H9 (cell line): Measurements from ENCODE around the gene KIF26B. TPM values are rescaled to one million over a fixed set of nuclear protein-coding genes. Genes with fewer than 3 reads are reported as not detected.

Experiments
- DNase-seq: peaks from one replicate; pipeline ENCODE4 v3.0.0-alpha.2; 2017
- H2AFZ ChIP-seq: one replicate; pipeline ENCODE4 v1.6.1; 2013; ENCODE audit warnings: mild to moderate bottlenecking, low read length, control low read depth, moderate library complexity
- H2AK5ac ChIP-seq: 2 replicates; pipeline ENCODE4 v1.6.1; 2013; ENCODE audit warnings: low read length, control low read depth, mixed read lengths; ENCODE audit not compliant: insufficient read length
- H2BK120ac ChIP-seq: one replicate; pipeline ENCODE4 v1.6.1; 2013; ENCODE audit warnings: low read depth, mild to moderate bottlenecking, low read length, control low read depth, inconsistent platforms; ENCODE audit not compliant: poor library complexity, severe bottlenecking
- H2BK12ac ChIP-seq: 2 replicates; pipeline ENCODE4 v1.6.1; 2013; ENCODE audit warnings: low read length, control low read depth, mixed read lengths, low read depth; ENCODE audit not compliant: insufficient read length
- H2BK15ac ChIP-seq: 2 replicates; pipeline ENCODE4 v1.6.1; 2013; ENCODE audit warnings: low read depth, low read length, control low read depth
- H2BK20ac ChIP-seq: one replicate; pipeline ENCODE4 v1.6.1; 2013; ENCODE audit warnings: low read depth, mild to moderate bottlenecking, low read length, control low read depth, inconsistent platforms; ENCODE audit not compliant: poor library complexity, severe bottlenecking
- H2BK5ac ChIP-seq: 2 replicates; pipeline ENCODE4 v1.6.1; 2013; ENCODE audit warnings: low read length, control low read depth, mixed read lengths; ENCODE audit not compliant: insufficient read length
- H3K14ac ChIP-seq: 2 replicates; pipeline ENCODE4 v1.6.1; 2013; ENCODE audit warnings: low read length, control low read depth; ENCODE audit not compliant: insufficient read depth
- H3K18ac ChIP-seq: 2 replicates; pipeline ENCODE4 v1.6.1; 2013; ENCODE audit warnings: low read depth, mild to moderate bottlenecking, mixed read lengths, low read length, control low read depth; ENCODE audit not compliant: insufficient read length
- H3K23ac ChIP-seq: 2 replicates; pipeline ENCODE4 v1.6.1; 2013; ENCODE audit warnings: low read length, control low read depth, mixed read lengths, low read depth; ENCODE audit not compliant: insufficient read length
- H3K23me2 ChIP-seq: 2 replicates; pipeline ENCODE4 v1.6.1; 2013; ENCODE audit warnings: low read depth, mild to moderate bottlenecking, mixed read lengths, low read length, control low read depth; ENCODE audit not compliant: insufficient read length, poor library complexity, severe bottlenecking
- H3K27ac ChIP-seq: 2 replicates; pipeline ENCODE4 v1.5.1; 2013; ENCODE audit warnings: low read length, control low read depth, mixed read lengths, low read depth; ENCODE audit not compliant: insufficient read length
- H3K27me3 ChIP-seq: 2 replicates; pipeline ENCODE4 v1.6.1; 2013; ENCODE audit warnings: low read length, control low read depth, inconsistent platforms; ENCODE audit not compliant: insufficient read depth
- H3K4ac ChIP-seq: 2 replicates; pipeline ENCODE4 v1.6.1; 2013; ENCODE audit warnings: low read depth, mild to moderate bottlenecking, control low read depth, inconsistent platforms, low read length, moderate library complexity
- H3K4me1 ChIP-seq: 2 replicates; pipeline ENCODE4 v1.6.1; 2013; ENCODE audit warnings: low read length, control low read depth, inconsistent platforms; ENCODE audit not compliant: insufficient read depth
- H3K4me2 ChIP-seq: 2 replicates; pipeline ENCODE4 v1.6.1; 2013; ENCODE audit warnings: low read length, control low read depth, mixed read lengths; ENCODE audit not compliant: insufficient read length, insufficient read depth
- H3K56ac ChIP-seq: 2 replicates; pipeline ENCODE4 v1.6.1; 2013; ENCODE audit warnings: low read depth, mild to moderate bottlenecking, mixed read lengths, low read length, control low read depth; ENCODE audit not compliant: insufficient read length
- H3K79me1 ChIP-seq: 2 replicates; pipeline ENCODE4 v1.6.1; 2013; ENCODE audit warnings: low read depth, mild to moderate bottlenecking, moderate library complexity, low read length, control low read depth, inconsistent platforms; ENCODE audit not compliant: insufficient read depth, poor library complexity, severe bottlenecking
- H3K79me2 ChIP-seq: 2 replicates; pipeline ENCODE4 v1.6.1; 2013; ENCODE audit warnings: low read length, control low read depth, inconsistent platforms; ENCODE audit not compliant: insufficient read depth
- H3K9ac ChIP-seq: 2 replicates; pipeline ENCODE4 v1.6.1; 2013; ENCODE audit warnings: low read length, control low read depth, mixed read lengths; ENCODE audit not compliant: insufficient read length; ENCODE audit errors: extremely low read depth
- H3K9me3 ChIP-seq: one replicate; pipeline ENCODE4 v1.6.1; 2013; ENCODE audit warnings: low read depth, low read length, inconsistent platforms; ENCODE audit not compliant: control insufficient read depth
- H3T11ph ChIP-seq: one replicate; pipeline ENCODE4 v1.6.1; 2013; ENCODE audit warnings: mild to moderate bottlenecking, low read length, control low read depth, inconsistent platforms
- H4K20me1 ChIP-seq: one replicate; pipeline ENCODE4 v1.6.1; 2013; ENCODE audit not compliant: control insufficient read depth, insufficient read length, insufficient read depth
- H4K5ac ChIP-seq: 2 replicates; pipeline ENCODE4 v1.6.1; 2013; ENCODE audit warnings: low read depth, mild to moderate bottlenecking, mixed read lengths, low read length, control low read depth; ENCODE audit not compliant: insufficient read length
- H4K8ac ChIP-seq: replicated peaks from 2 replicates; pipeline ENCODE4 v1.6.1; 2013; ENCODE audit warnings: low read length, control low read depth, mixed read lengths, low read depth; ENCODE audit not compliant: insufficient read length
- H4K91ac ChIP-seq: 2 replicates; pipeline ENCODE4 v1.6.1; 2013; ENCODE audit warnings: low read depth, mild to moderate bottlenecking, moderate library complexity, mixed read lengths, low read length, control low read depth; ENCODE audit not compliant: insufficient read length
- H3K27ac Mint-ChIP-seq, 3 experiments: 2 replicates in 2 of 3; 3 replicates in 1 of 3; pipeline ENCODE4 v1.8.0; 2020 to 2021; ENCODE audit warnings: mixed read lengths in 3 of 3, mild to moderate bottlenecking in 1 of 3, moderate library complexity in 1 of 3
- H3K27me3 Mint-ChIP-seq: 2 replicates; pipeline ENCODE4 v1.8.0; 2021; ENCODE audit warnings: low read depth, mild to moderate bottlenecking, moderate library complexity, mixed read lengths
- H3K36me3 Mint-ChIP-seq, 3 experiments: 2 replicates in 2 of 3; 3 replicates in 1 of 3; pipeline ENCODE4 v1.8.0; 2020 to 2021; ENCODE audit warnings: low read depth in 3 of 3, mixed read lengths in 3 of 3; ENCODE audit not compliant: insufficient read depth in 1 of 3
- H3K4me1 Mint-ChIP-seq, 2 experiments: 2 replicates each; pipeline ENCODE4 v1.8.0; 2020; ENCODE audit warnings: mixed read lengths in 2 of 2
- H3K4me3 Mint-ChIP-seq, 2 experiments: 2 replicates in 1 of 2; 3 replicates in 1 of 2; pipeline ENCODE4 v1.8.0; 2020 to 2021; ENCODE audit warnings: mild to moderate bottlenecking in 2 of 2, mixed read lengths in 2 of 2, moderate library complexity in 1 of 2
- H3K9me3 Mint-ChIP-seq, 2 experiments: 2 replicates in 1 of 2; 3 replicates in 1 of 2; pipeline ENCODE4 v1.8.0; 2020; ENCODE audit warnings: mild to moderate bottlenecking in 2 of 2, mixed read lengths in 2 of 2, moderate library complexity in 1 of 2
- CTCF ChIP-seq: fragments of 200-600 bp; sonication (generic); conservative IDR thresholded peaks from 3 replicates; pipeline ENCODE4 v1.8.0; 2021; ENCODE audit warnings: antibody characterized with exemption, mild to moderate bottlenecking
- WGBS: extraction: QIAGEN DNeasy Blood & Tissue Kit; methylation state at CpG from one replicate; pipeline ENCODE4 v1.1.7; 2013; ENCODE audit warnings: missing lambda C conversion rate, low lambda C conversion rate, mixed read lengths; ENCODE audit not compliant: insufficient read length; ENCODE audit errors: extremely low coverage; 5-methylcytosine and 5-hydroxymethylcytosine counted together
- total RNA-seq: library from RNA; stranded (reverse); gene quantifications from 2 replicates; pipeline ENCODE4 v1.2.1, GENCODE V29; 2021

The KIF26B gene
- total RNA-seq, 1 experiment from 2014 or later: 0.13 TPM

DNA sequence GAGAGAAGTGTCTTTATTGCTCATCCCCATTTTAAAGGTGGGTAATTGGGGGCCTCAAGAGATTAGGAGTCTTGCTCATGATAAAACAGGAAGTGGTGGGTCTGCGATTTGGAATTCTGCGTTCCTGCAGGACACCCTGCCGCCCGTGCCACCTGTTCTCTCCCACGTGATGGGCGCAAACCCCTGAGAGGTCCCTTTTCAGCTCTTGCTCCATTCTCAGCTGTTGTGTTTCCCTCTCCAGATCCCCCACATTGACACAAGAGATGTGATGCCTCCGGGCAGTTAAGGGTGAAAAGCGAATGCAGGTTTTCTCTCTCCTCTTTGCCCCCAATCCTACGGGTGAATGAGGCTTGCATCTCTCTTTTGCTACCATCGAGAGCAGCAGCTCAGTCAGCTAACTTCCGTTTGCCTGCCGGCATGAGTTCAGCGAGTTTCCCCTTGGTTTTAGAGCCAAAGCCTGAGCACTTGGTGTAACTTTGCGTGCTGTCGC lies 57.5 kb downstream of the KIF26B start:
- no peak for DNase-seq
- H3K4me2 ChIP-seq: no peak overlapping the region
- no peak overlapping the region for H4K91ac ChIP-seq
- H3K27me3 Mint-ChIP-seq: peaks cover 2% of the 10 kb centered on the region; the same call in 1 of the 2 replicates
- peaks cover 15% of the 10 kb centered on the region in 2 experiments for H3K9me3 Mint-ChIP-seq
- H3K4me1 Mint-ChIP-seq: peaks cover 12 to 25% of the 10 kb centered on the region in 2 experiments
- WGBS: no CpG with 5 or more reads among the region's 15 CpGs
- no peaks in the 10 kb centered on the region for H3K79me1 ChIP-seq
- no peak overlapping the region for H3K4ac ChIP-seq
- no peaks in the 10 kb centered on the region for H3K79me2 ChIP-seq
- H3K14ac ChIP-seq: no peak overlapping the region
- H3K27ac ChIP-seq: no peak overlapping the region
- no peak overlapping the region for H3K4me3 Mint-ChIP-seq
- H2BK15ac ChIP-seq: no peak overlapping the region
- H4K8ac ChIP-seq: no peak overlapping the region
- no peak overlapping the region for H3K9ac ChIP-seq
- H3K4me1 ChIP-seq: peaks cover 3% of the 10 kb centered on the region; the same call in 1 of the 2 replicates
- no peaks in the 10 kb centered on the region for H4K20me1 ChIP-seq
- H2BK5ac ChIP-seq: no peak overlapping the region
- no peaks in the 10 kb centered on the region for H3K23me2 ChIP-seq
- no peak overlapping the region for H2AFZ ChIP-seq
- TF ChIP-seq CTCF: no peak
- no peaks in the 10 kb centered on the region for H3K27me3 ChIP-seq
- no peak overlapping the region for H2AK5ac ChIP-seq
- H3K56ac ChIP-seq: no peak overlapping the region
- H2BK20ac ChIP-seq: no peak overlapping the region
- H3K27ac Mint-ChIP-seq: no peak overlapping the region
- no peak overlapping the region for H3K23ac ChIP-seq
- no peak overlapping the region for H3T11ph ChIP-seq
- H4K5ac ChIP-seq: no peak overlapping the region
- no peak overlapping the region for H2BK12ac ChIP-seq
- no peak overlapping the region for H2BK120ac ChIP-seq
- H3K9me3 ChIP-seq: peaks cover 5% of the 10 kb centered on the region
- H3K18ac ChIP-seq: no peak overlapping the region
- H3K36me3 Mint-ChIP-seq: peaks cover under 1 to 9% (median 8%) of the 10 kb centered on the region in 3 experiments; a peak in 6 of 7 replicates
